Activated T-cell treated with anti-CD3 and anti-CD28 coated beads for 1 hour (primary cell): ENCODE measurements around the gene SHLD2.
"Not testable (repeated sequence)": the region's sequence is repeated elsewhere in the genome, so short reads cannot be mapped to it uniquely, and the experiment has no call there.

Experiments used
- DNase-seq: peaks from one replicate; pipeline ENCODE4 v3.0.0-alpha.2; 2020; ENCODE audit warnings: low read depth

The SHLD2 gene

GRCh38 chr10:87219370-87219769 is 124.4 kb downstream of the SHLD2 start:
- not testable (repeated sequence) for DNase-seq

GRCh38 chr10:87222789-87223188 is 127.8 kb downstream of the SHLD2 start:
- DNase-seq, result not testable (repeated sequence)

- not testable (repeated sequence) for DNase-seq
Measured at GRCh38 chr10:87225148-87225547, 130.1 kb downstream of the SHLD2 start, which contains the start of gene NUTM2A. Gene NUTM2A (plus strand): TSS chr10:87225448. CDS start chr10:87225831, 383 bp downstream.

- DNase-seq, result not testable (repeated sequence)
Measured at GRCh38 chr10:87228247-87228646, 133.2 kb downstream of the SHLD2 start.

- not testable (repeated sequence) for DNase-seq
Measured at GRCh38 chr10:87229211-87229610, 134.2 kb downstream of the SHLD2 start.

GRCh38 chr10:87234854-87235253 is 139.8 kb downstream of the SHLD2 start:
- DNase-seq, result not testable (repeated sequence)

GRCh38 chr10:87237244-87237643 is 142.2 kb downstream of the SHLD2 start:
- not testable (repeated sequence) for DNase-seq

- DNase-seq, result not testable (repeated sequence)
Measured at GRCh38 chr10:87239346-87239808, 144.4 kb downstream of the SHLD2 start.
